Activated naive CD4-positive, alpha-beta T cell treated with anti-CD3 and anti-CD28 coated beads, Interleukin-2, amount 10 ng/mL, durations not matched to agents 7 days and 5 days (primary cell): ENCODE measurements around the gene ARL4D.
A peak's percentile ranks its signal among the peaks of the same experiment; 100 is the strongest.
"Not testable (repeated sequence)": the region's sequence is repeated elsewhere in the genome, so short reads cannot be mapped to it uniquely, and the experiment has no call there.

Source experiments
- CTCF ChIA-PET: fragments of 350-600 bp; sonication (Branson Sonifier 250); formaldehyde crosslinking; loops from one replicate; lab custom pipeline; 2021; ENCODE audit warnings: antibody characterized with exemption; lab: Charles Lee
- DNase-seq: peaks from one replicate; pipeline ENCODE4 v3.0.0-alpha.2; 2020
- H3K27ac Mint-ChIP-seq: one replicate; pipeline ENCODE4 v1.8.0; 2021; ENCODE audit warnings: mild to moderate bottlenecking, moderate library complexity, mixed read lengths
- H3K27me3 Mint-ChIP-seq: one replicate; pipeline ENCODE4 v1.8.0; 2021; ENCODE audit warnings: mild to moderate bottlenecking, mixed read lengths
- H3K36me3 Mint-ChIP-seq: one replicate; pipeline ENCODE4 v1.8.0; 2021; ENCODE audit warnings: mixed read lengths
- H3K4me1 Mint-ChIP-seq: one replicate; pipeline ENCODE4 v1.8.0; 2021; ENCODE audit warnings: mixed read lengths
- H3K4me3 Mint-ChIP-seq: one replicate; pipeline ENCODE4 v1.8.0; 2021; ENCODE audit warnings: mild to moderate bottlenecking, moderate library complexity, mixed read lengths
- H3K9me3 Mint-ChIP-seq: one replicate; pipeline ENCODE4 v1.8.0; 2021; ENCODE audit warnings: mixed read lengths

The ARL4D gene

GRCh38 chr17:43392397-43392796 lies 6.4 kb upstream of the ARL4D start:
- Mint-ChIP-seq H3K4me1 (peaks cover 49% of the 10 kb centered on the region), H3K9me3 (no peaks in the 10 kb centered on the region), H3K27ac (no peak overlapping the region)

GRCh38 chr17:43393944-43394482 lies 4.8 kb upstream of the ARL4D start:
- H3K27me3 Mint-ChIP-seq = no peaks in the 10 kb centered on the region
- no peaks in the 10 kb centered on the region for H3K36me3 Mint-ChIP-seq
- H3K4me1 Mint-ChIP-seq = peaks cover 57% of the 10 kb centered on the region
- DNase-seq = peak; percentile 94
- no peak overlapping the region for H3K4me3 Mint-ChIP-seq
- no peaks in the 10 kb centered on the region for H3K9me3 Mint-ChIP-seq
- peak overlapping the region; percentile 2 for H3K27ac Mint-ChIP-seq
- CTCF ChIA-PET = interaction anchor here (0.6 to 9.7 kb wide), 25 partner anchors 9 to 281 kb away, joined by 3 to 134 read pairs (median 3); partner anchors contain the start of genes DHX8 and ETV4

More at GRCh38 chr17:43392397-43392796, 6.4 kb upstream of the ARL4D start:
- DNase-seq = no peak
- Mint-ChIP-seq H3K4me3 (no peak overlapping the region), H3K27me3 (no peaks in the 10 kb centered on the region), H3K36me3 (no peaks in the 10 kb centered on the region)
- CTCF ChIA-PET = interaction anchor here (1.0 to 9.7 kb wide), 3 partner anchors 23 to 91 kb away, joined by 3 to 134 read pairs (median 4); partner anchors contain the start of gene DHX8

GRCh38 chr17:43394696-43395095 lies 4.1 kb upstream of the ARL4D start:
- DNase-seq, H3K9me3 Mint-ChIP-seq, H3K27ac Mint-ChIP-seq, H3K36me3 Mint-ChIP-seq, H3K4me3 Mint-ChIP-seq, H3K27me3 Mint-ChIP-seq: not testable (repeated sequence)
- CTCF ChIA-PET = interaction anchor here (0.8 to 9.7 kb wide), 17 partner anchors 9 to 281 kb away, joined by 3 to 134 read pairs (median 4); partner anchors contain the start of gene DHX8
- H3K4me1 Mint-ChIP-seq = peaks cover 58% of the 10 kb centered on the region

DNA sequence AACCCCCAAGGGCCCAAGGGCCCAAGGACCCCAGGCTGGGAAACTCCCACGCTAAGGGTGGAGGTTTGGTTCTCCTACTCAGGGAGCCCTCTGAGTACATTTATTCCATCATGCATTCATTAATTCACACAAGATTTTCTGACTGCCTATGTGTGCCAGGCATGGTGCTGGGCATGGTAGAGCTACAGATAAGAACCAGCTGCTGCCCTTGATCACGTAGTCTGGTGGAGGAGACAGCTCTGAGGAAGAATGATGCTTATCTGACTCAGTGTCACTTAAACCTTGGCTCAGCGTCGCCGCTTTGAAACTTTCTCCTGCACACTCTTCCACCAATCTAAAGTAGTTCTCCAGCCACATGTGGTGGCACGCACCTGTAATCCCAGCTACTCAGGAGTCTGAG lies 3.6 kb upstream of the ARL4D start:
- Mint-ChIP-seq H3K27me3 (no peaks in the 10 kb centered on the region), H3K9me3 (no peaks in the 10 kb centered on the region), H3K36me3 (no peaks in the 10 kb centered on the region), H3K4me1 (peaks cover 57% of the 10 kb centered on the region), H3K4me3 (no peak overlapping the region), H3K27ac (no peak overlapping the region)
- no peak for DNase-seq
- CTCF ChIA-PET = interaction anchor here (1.0 to 9.7 kb wide), 5 partner anchors 8 to 275 kb away, joined by 4 to 134 read pairs (median 5); partner anchors contain the start of gene DHX8

DNA sequence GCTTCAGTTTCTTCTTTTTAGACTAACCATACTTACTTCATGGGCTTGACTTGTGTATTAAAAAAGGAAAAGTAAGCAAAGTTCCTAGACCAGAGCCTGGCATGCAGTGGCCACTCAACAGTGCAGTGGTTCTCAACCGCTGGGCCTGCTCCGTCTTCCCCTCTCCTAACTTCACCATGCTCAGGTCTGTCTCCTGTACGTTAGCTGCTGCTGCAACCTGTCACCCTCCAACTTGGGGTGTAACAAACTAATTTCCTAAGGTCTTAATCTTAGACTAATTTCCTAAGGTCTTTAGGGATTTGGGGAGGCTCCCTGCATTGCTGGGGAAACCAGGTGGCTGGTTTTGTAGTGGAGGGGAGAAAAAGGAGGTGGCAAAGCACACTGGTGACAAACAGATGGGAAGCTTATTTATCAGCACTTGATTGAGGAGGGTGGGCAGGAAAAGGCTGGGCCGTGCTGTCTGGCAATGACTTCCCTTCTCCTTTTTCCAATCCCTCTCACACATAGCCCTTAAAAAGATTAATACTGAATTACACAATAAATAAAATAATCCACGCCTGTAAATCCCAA lies 2.2 kb upstream of the ARL4D start:
- Mint-ChIP-seq H3K9me3 (no peaks in the 10 kb centered on the region), H3K27ac (peak overlapping the region; percentile 53), H3K27me3 (no peaks in the 10 kb centered on the region), H3K36me3 (peaks cover 1% of the 10 kb centered on the region), H3K4me1 (peaks cover 70% of the 10 kb centered on the region), H3K4me3 (no peak overlapping the region)
- no peak for DNase-seq
- CTCF ChIA-PET = interaction anchor here (1.2 to 9.7 kb wide), 3 partner anchors 28 to 87 kb away, joined by 3 to 134 read pairs (median 6); partner anchors contain the start of gene DHX8

- Mint-ChIP-seq H3K4me1 (peaks cover 55% of the 10 kb centered on the region), H3K4me3 (peak overlapping the region; percentile 91), H3K36me3 (peaks cover 1% of the 10 kb centered on the region), H3K27ac (no peak overlapping the region), H3K9me3 (no peaks in the 10 kb centered on the region), H3K27me3 (no peaks in the 10 kb centered on the region)
- CTCF ChIA-PET = no interaction called here
- DNase-seq = no peak
Observed at GRCh38 chr17:43399839-43400328, 1.1 kb downstream of the ARL4D start.

DNA sequence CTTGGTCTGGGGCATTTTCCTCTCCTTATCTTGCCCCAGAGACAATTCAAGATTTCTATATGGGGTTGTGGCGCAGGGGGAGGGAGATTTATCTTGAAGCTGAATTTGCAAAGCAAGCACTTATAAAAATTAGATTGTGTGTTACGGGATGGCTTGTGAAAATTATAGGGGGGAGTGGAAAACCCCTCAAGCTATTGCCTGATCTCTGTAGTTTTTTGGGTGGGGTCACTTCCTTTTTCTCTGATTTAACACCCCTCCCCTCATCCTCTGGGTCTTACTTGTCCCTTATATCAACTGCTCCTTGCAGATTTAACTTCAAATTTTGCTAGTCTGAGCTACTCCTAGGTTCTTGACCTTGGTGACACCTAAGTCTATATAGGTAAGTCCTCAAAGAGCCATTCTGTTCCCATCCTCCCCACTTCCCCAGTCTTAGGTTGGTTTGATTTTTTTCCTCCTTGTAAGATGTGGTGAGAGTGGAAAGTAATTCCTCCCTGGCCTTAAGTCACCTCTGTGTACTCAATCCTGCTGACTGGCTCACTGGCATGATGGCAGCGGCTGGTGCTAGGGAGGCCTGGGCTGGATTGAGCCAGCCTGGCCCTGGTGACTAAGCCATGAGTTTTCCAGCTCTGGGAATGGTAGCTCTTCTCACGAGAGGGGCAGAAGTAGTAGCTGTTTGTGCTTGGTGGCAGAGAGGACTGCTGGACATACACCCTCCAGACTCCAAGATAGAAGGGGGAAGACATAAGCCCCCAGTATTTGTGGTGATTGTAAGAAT lies 2.3 kb downstream of the ARL4D start:
- Mint-ChIP-seq H3K9me3 (no peaks in the 10 kb centered on the region), H3K36me3 (peaks cover 1% of the 10 kb centered on the region), H3K4me1 (peaks cover 46% of the 10 kb centered on the region), H3K4me3 (peak overlapping the region; percentile 91), H3K27me3 (no peaks in the 10 kb centered on the region), H3K27ac (no peak overlapping the region)
- CTCF ChIA-PET = interaction anchor here (0.7 kb wide), 1 partner anchor 84 kb away, joined by 3 read pairs; no protein-coding TSS in a partner anchor
- DNase-seq = no peak

GRCh38 chr17:43402078-43402477 lies 3.3 kb downstream of the ARL4D start:
- Mint-ChIP-seq H3K4me3 (no peak overlapping the region), H3K4me1 (peaks cover 38% of the 10 kb centered on the region), H3K27ac (no peak overlapping the region), H3K27me3 (no peaks in the 10 kb centered on the region), H3K9me3 (no peaks in the 10 kb centered on the region), H3K36me3 (peaks cover 1% of the 10 kb centered on the region)
- DNase-seq = no peak
- CTCF ChIA-PET = no interaction called here

GRCh38 chr17:43402567-43402966 lies 3.8 kb downstream of the ARL4D start:
- H3K36me3 Mint-ChIP-seq = peaks cover 1% of the 10 kb centered on the region
- no peak overlapping the region for H3K27ac Mint-ChIP-seq
- CTCF ChIA-PET = no interaction called here
- no peaks in the 10 kb centered on the region for H3K9me3 Mint-ChIP-seq
- no peak for DNase-seq
- H3K4me1 Mint-ChIP-seq = peaks cover 34% of the 10 kb centered on the region
- H3K27me3 Mint-ChIP-seq = peaks cover 3% of the 10 kb centered on the region
- H3K4me3 Mint-ChIP-seq = no peak overlapping the region

DNA sequence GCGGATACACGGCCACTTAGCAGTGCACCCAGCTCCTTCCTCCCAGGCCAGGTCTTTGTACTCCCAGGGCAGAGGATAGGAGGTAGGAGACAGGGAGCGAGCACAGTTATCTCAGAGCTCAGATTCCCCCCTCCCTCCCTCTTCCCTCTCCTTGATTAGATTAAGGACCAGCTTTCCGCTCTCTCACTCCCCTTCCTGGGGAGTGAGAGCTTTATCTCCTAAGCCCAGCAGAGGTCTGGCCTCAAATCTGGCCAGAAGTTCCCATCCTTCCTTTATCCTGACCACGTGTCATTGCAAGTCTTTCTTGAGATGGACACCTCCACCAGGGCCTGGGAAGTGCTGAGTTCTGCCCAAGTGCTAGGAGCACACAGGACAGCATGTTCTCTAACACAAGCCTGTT lies 5.1 kb downstream of the ARL4D start:
- no peak for DNase-seq
- peaks cover 15% of the 10 kb centered on the region for H3K27me3 Mint-ChIP-seq
- no peaks in the 10 kb centered on the region for H3K9me3 Mint-ChIP-seq
- no peak overlapping the region for H3K4me3 Mint-ChIP-seq
- H3K36me3 Mint-ChIP-seq = peaks cover 1% of the 10 kb centered on the region
- peaks cover 24% of the 10 kb centered on the region for H3K4me1 Mint-ChIP-seq
- H3K27ac Mint-ChIP-seq = no peak overlapping the region
- CTCF ChIA-PET = interaction anchor here (0.6 kb wide), 1 partner anchor 42 kb away, joined by 3 read pairs; no protein-coding TSS in a partner anchor

GRCh38 chr17:43405861-43406260 lies 7.1 kb downstream of the ARL4D start:
- H3K9me3 Mint-ChIP-seq = no peaks in the 10 kb centered on the region
- H3K36me3 Mint-ChIP-seq = no peaks in the 10 kb centered on the region
- no peak overlapping the region for H3K4me3 Mint-ChIP-seq
- no peak overlapping the region for H3K27ac Mint-ChIP-seq
- peaks cover 26% of the 10 kb centered on the region for H3K27me3 Mint-ChIP-seq
- DNase-seq = no peak
- H3K4me1 Mint-ChIP-seq = peaks cover 13% of the 10 kb centered on the region
- CTCF ChIA-PET = interaction anchor here (0.7 kb wide), 1 partner anchor 171 kb away, joined by 3 read pairs; no protein-coding TSS in a partner anchor

DNA sequence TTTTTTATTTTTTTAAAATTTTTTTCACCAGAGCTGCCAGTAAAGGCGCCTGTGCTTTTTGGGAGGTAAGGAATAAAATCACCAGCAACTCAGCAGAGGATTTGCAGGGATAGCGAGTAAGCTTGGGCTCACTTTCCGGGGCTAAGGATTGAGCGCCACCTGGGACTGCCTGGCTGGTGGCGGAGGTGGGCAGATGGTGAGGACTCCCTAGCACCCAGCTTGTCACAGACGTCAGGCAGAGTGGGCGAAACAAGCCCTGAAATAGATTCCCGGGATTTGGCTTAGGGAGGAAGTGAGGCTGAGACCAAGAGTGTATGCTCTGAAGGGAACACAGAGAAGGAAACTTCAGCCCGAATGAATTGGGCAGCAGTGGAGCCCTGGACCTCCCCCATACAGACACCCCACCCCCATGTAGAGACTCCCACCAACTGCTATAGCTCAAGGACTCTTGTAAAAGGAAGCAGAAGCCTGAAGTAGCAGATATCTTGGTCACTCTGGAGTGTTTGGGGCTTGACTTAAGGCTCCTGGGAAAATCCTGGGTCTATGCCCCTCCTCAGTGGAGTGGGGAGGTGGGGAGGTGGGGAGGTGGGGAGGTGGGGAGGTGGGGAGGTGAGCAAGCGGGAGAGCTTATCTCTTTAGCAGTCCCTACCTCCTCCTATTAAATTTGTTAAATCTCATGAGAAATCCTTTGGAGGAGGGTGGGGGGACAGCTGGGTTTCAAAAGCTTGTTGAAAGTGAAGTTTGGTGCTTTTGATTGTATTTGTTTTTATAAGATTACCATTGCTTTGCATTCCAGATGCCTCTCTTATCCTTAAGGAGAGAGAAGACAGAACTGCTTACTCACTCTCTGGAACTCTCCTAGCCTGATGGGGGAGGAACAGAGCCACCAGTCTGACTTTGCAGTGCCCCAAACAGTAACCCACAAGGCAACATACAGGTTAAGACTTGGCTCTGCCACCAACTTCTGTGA lies 8.2 kb downstream of the ARL4D start:
- peaks cover 5% of the 10 kb centered on the region for H3K4me1 Mint-ChIP-seq
- H3K27me3 Mint-ChIP-seq = peaks cover 37% of the 10 kb centered on the region
- H3K9me3 Mint-ChIP-seq = no peaks in the 10 kb centered on the region
- H3K27ac Mint-ChIP-seq = no peak overlapping the region
- DNase-seq = no peak
- CTCF ChIA-PET = interaction anchor here (0.6 kb wide), 1 partner anchor 16 kb away, joined by 4 read pairs; no protein-coding TSS in a partner anchor
- no peak overlapping the region for H3K4me3 Mint-ChIP-seq
- H3K36me3 Mint-ChIP-seq = no peaks in the 10 kb centered on the region

DNA sequence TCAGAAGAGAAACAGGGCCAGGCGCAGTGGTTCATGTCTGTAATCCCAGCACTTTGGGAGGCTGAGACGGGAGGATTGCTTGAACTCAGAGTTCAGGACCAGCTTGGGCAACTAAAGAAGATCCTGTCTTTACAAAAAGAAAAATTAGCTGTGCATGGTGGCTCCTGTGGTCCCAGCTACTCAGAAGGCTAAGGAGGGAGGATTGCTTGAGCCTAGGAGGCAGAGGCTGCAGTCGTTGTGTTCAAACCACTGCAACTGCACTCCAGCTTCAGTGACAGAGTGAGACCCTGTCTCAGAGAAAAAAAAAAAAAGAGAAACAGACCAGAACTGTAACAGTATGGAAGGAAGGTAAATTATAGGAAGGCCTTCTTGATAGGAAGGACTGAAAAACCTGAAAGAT lies 10.3 kb downstream of the ARL4D start:
- H3K4me1 Mint-ChIP-seq = peaks cover 5% of the 10 kb centered on the region
- no peak overlapping the region for H3K4me3 Mint-ChIP-seq
- no peaks in the 10 kb centered on the region for H3K36me3 Mint-ChIP-seq
- peaks cover 45% of the 10 kb centered on the region for H3K27me3 Mint-ChIP-seq
- H3K9me3 Mint-ChIP-seq = no peaks in the 10 kb centered on the region
- CTCF ChIA-PET = interaction anchor here (1.2 kb wide), 1 partner anchor 15 kb away, joined by 3 read pairs; no protein-coding TSS in a partner anchor
- H3K27ac Mint-ChIP-seq = no peak overlapping the region
- no peak for DNase-seq
